Stomach (tissue), 9 donors: ENCODE measurements around the gene FSTL4. TPM values are rescaled to one million over a fixed set of nuclear protein-coding genes. Genes with fewer than 3 reads are reported as not detected.
A peak's percentile ranks its signal among the peaks of the same experiment; 100 is the strongest.

Experiments used
- DNase-seq, 2 donors: peaks; one replicate each; pipeline versions ENCODE4 v3.0.0 to v3.0.0-alpha.2; 2013 to 2019
- H3K27ac ChIP-seq, 5 donors: fragments of 200-600 bp in 4 of 5; sonication (generic) in 4 of 5; one replicate each; pipeline ENCODE4 v1.5.1; 2013 to 2019; ENCODE audit warnings: mild to moderate bottlenecking in 1 of 5, moderate library complexity in 1 of 5
- H3K27me3 ChIP-seq, 3 donors: fragments of 200-600 bp; sonication (generic); one replicate each; pipeline ENCODE4 v1.5.1; 2017 to 2019; ENCODE audit warnings: mixed run types in 1 of 3
- H3K36me3 ChIP-seq, 4 donors: fragments of 200-600 bp; sonication (generic); 1 replicate in 3 of 4; 2 replicates in 1 of 4; pipeline ENCODE4 v1.5.1; 2016 to 2019
- H3K4me1 ChIP-seq, 4 donors: fragments of 200-600 bp; sonication (generic); one replicate each; pipeline ENCODE4 v1.5.1; 2016 to 2019
- H3K4me3 ChIP-seq, 4 donors: fragments of 200-600 bp; sonication (generic) in 3 of 4; one replicate each; pipeline ENCODE4 v1.5.1; 2016 to 2019; ENCODE audit warnings: mild to moderate bottlenecking in 1 of 4
- H3K9me3 ChIP-seq, 4 donors: fragments of 200-600 bp; sonication (generic); one replicate each; pipeline ENCODE4 v1.5.1; 2016 to 2019
- CTCF ChIP-seq, 7 experiments: fragments of 450-650 bp in 4 of 7; fragments of 200-600 bp in 3 of 7; sonication (generic) in 3 of 7; IDR thresholded peaks; one replicate each; pipeline ENCODE4 v1.5.1; 2016 to 2019; ENCODE audit warnings: antibody characterized with exemption in 7 of 7, control low read depth in 2 of 7, mild to moderate bottlenecking in 1 of 7
- EP300 ChIP-seq: sonication (generic); formaldehyde crosslinking; IDR thresholded peaks from one replicate; pipeline ENCODE4 v1.6.1; 2017; ENCODE audit warnings: antibody characterized with exemption
- POLR2A ChIP-seq, 4 donors: fragments of 450-650 bp; IDR thresholded peaks; one replicate each; pipeline ENCODE4 v1.6.1; 2016; ENCODE audit warnings: antibody characterized with exemption in 4 of 4, control low read depth in 2 of 4, mild to moderate bottlenecking in 1 of 4, moderate library complexity in 1 of 4
- POLR2AphosphoS5 ChIP-seq, 3 donors: sonication (generic); formaldehyde crosslinking; IDR thresholded peaks; one replicate each; pipeline ENCODE4 v1.6.1; 2016; ENCODE audit warnings: antibody characterized with exemption in 3 of 3
- WGBS, 5 donors: extraction: QIAGEN DNeasy Blood & Tissue Kit in 3 of 5; methylation state at CpG; one replicate each; pipeline versions ENCODE4 v1.1.5 to v1.1.7; 2013 to 2018; 5-methylcytosine and 5-hydroxymethylcytosine counted together
- intact Hi-C: fragments of 100-400 bp; cut with DNase I; formaldehyde crosslinking; loops from one replicate; pipeline ENCODE4 v1.15.1; 2023; ENCODE audit warnings: low total_unique reads
- polyA plus RNA-seq, 3 donors: library from polyadenylated mRNA; stranded (reverse); fragments of 200-250 nt; gene quantifications; one replicate each; pipeline ENCODE4 v1.2.3, GENCODE V29; 2013
- total RNA-seq, 5 donors: library from RNA; depleted of rRNA; stranded (reverse); fragments of >200 nt; gene quantifications; one replicate each; pipeline versions ENCODE4 v1.1.0 to v1.2.3, GENCODE V29; 2014 to 2016
- donor health status: healthy with polysubstance abuse.
- donor health status: Bipolar disorder and iron deficiency.
- donor health status: healthy.

The FSTL4 gene
- total and polyA plus RNA-seq, 8 donors: 0.37 to 0.55 TPM; not detected in 6

- WGBS, 5 donors: 65 to 82% (median 75%) methylated on average over 7 of the region's 7 CpGs
- TF ChIP-seq POLR2AphosphoS5 (IDR thresholded peaks at IDR 0.05) (no peak), EP300 (no peak), POLR2A (IDR thresholded peaks at IDR 0.05) (no peak), CTCF (IDR thresholded peaks at IDR 0.05) (no peak)
- Histone ChIP-seq H3K36me3 (no peaks in the 10 kb centered on the region), H3K27me3 (peaks cover 0 to 7% (median 0%) of the 10 kb centered on the region in 3 donors), H3K4me3 (no peak overlapping the region), H3K4me1 (no peaks in the 10 kb centered on the region), H3K27ac (no peak overlapping the region), H3K9me3 (no peaks in the 10 kb centered on the region)
- peak; percentile 14 to 27 for DNase-seq
- intact Hi-C loops: no loop called here
Measured at GRCh38 chr5:133467335-133467779, 145.0 kb downstream of the FSTL4 start.

- 92 to 95% (median 92%) methylated on average over 5 of the region's 5 CpGs for WGBS, 5 donors
- intact Hi-C loops: no loop called here
- Histone ChIP-seq H3K36me3 (no peaks in the 10 kb centered on the region), H3K9me3 (no peaks in the 10 kb centered on the region), H3K27ac (no peak overlapping the region), H3K4me1 (no peaks in the 10 kb centered on the region), H3K4me3 (no peak overlapping the region), H3K27me3 (peaks cover 0 to 7% (median 0%) of the 10 kb centered on the region in 3 donors)
- DNase-seq: peak in 1 of 2 donors; percentile 4
- no peak for TF ChIP-seq POLR2A (IDR thresholded peaks at IDR 0.05)
- no peak for TF ChIP-seq CTCF (IDR thresholded peaks at IDR 0.05)
Measured at GRCh38 chr5:133466556-133467334, 145.6 kb downstream of the FSTL4 start.

GRCh38 chr5:133464013-133464412, 148.3 kb downstream of the FSTL4 start:
- Histone ChIP-seq H3K27ac (no peak overlapping the region), H3K36me3 (no peaks in the 10 kb centered on the region), H3K27me3 (peaks cover 0 to 7% (median 0%) of the 10 kb centered on the region in 3 donors), H3K4me3 (no peak overlapping the region), H3K9me3 (no peaks in the 10 kb centered on the region), H3K4me1 (no peaks in the 10 kb centered on the region)
- DNase-seq: no peak
- intact Hi-C loops: no loop called here
- TF ChIP-seq EP300 (no peak), CTCF (IDR thresholded peaks at IDR 0.05) (no peak), POLR2A (IDR thresholded peaks at IDR 0.05) (no peak), POLR2AphosphoS5 (IDR thresholded peaks at IDR 0.05) (no peak)
- whole genome bisulfite sequencing, 5 donors: 85 to 93% (median 91%) methylated on average over 6 of the region's 6 CpGs

- no peak for DNase-seq
- Histone ChIP-seq H3K9me3 (no peaks in the 10 kb centered on the region), H3K36me3 (no peaks in the 10 kb centered on the region), H3K27me3 (no peaks in the 10 kb centered on the region), H3K4me1 (no peaks in the 10 kb centered on the region), H3K4me3 (no peak overlapping the region), H3K27ac (no peak overlapping the region)
- WGBS, 5 donors: 63 to 86% (median 79%) methylated on average over 5 of the region's 5 CpGs
- TF ChIP-seq POLR2AphosphoS5 (IDR thresholded peaks at IDR 0.05) (no peak), CTCF (IDR thresholded peaks at IDR 0.05) (no peak), EP300 (no peak), POLR2A (IDR thresholded peaks at IDR 0.05) (no peak)
- intact Hi-C loops: no loop called here
Measured at GRCh38 chr5:133461796-133462516, 150.4 kb downstream of the FSTL4 start.
